Liver (tissue), 3 donors: ENCODE measurements around the gene SLC16A7.

Experiments used
- EGR1 ChIP-seq, 2 donors: IDR thresholded peaks; 2 replicates each; pipeline ENCODE4 v1.6.1; 2016 to 2018; ENCODE audit warnings: antibody characterized with exemption in 2 of 2, low read depth in 2 of 2
- FOXA1 ChIP-seq: IDR thresholded peaks from 2 replicates; pipeline ENCODE4 v1.6.1; 2016; ENCODE audit warnings: antibody characterized with exemption
- GABPA ChIP-seq, 2 donors: IDR thresholded peaks in 1 of 2; conservative IDR thresholded peaks in 1 of 2; 2 replicates each; pipeline ENCODE4 v1.6.1; 2016; ENCODE audit warnings: antibody characterized with exemption in 2 of 2, mild to moderate bottlenecking in 1 of 2, moderate library complexity in 1 of 2
- RAD21 ChIP-seq, 2 donors: IDR thresholded peaks; 2 replicates each; pipeline ENCODE4 v1.6.1; 2016; ENCODE audit warnings: antibody characterized with exemption in 2 of 2, mild to moderate bottlenecking in 2 of 2
- REST ChIP-seq: IDR thresholded peaks from 2 replicates; pipeline ENCODE4 v1.6.1; 2016; ENCODE audit warnings: antibody characterized with exemption, mild to moderate bottlenecking
- TAF1 ChIP-seq: conservative IDR thresholded peaks from 2 replicates; pipeline ENCODE4 v1.6.1; 2016; ENCODE audit warnings: antibody characterized with exemption, mild to moderate bottlenecking
- YY1 ChIP-seq: IDR thresholded peaks from 2 replicates; pipeline ENCODE4 v1.6.1; 2016; ENCODE audit warnings: antibody characterized with exemption, mild to moderate bottlenecking
- TF ChIP-seq, protein P1 (sequence below): fragments of 150-350 bp; IDR thresholded peaks from 2 replicates; pipeline ENCODE4 v1.5.1; 2017; ENCODE audit warnings: improper control_type of control experiment, low read depth, low read length; ENCODE audit not compliant: missing input control
- TF ChIP-seq, protein P2 (sequence below): IDR thresholded peaks from 2 replicates; pipeline ENCODE4 v1.6.1; 2016; ENCODE audit warnings: antibody characterized with exemption
- TF ChIP-seq, protein P3 (sequence below): IDR thresholded peaks from 2 replicates; pipeline ENCODE4 v1.6.1; 2016; ENCODE audit warnings: antibody characterized with exemption
- donor health status: healthy.
- donor health status: healthy.

DNA sequence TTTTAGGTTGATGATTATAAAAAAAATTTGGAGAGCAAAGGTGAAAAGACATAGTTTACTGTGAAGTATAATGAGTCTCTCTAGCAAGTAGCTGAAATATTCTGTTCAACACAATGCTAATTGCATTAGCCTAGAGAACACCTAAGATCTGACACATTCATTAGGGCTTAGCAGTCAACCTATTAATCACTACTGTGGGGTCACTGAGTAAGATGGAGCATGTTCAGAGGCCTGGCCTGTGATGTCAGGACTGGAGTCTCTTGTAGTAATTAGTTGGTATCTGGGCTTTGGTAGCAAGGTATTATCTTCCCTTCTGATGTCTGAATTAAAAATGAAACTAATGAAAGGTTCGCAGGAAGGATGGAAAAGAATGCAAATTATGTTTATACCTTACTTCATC, 112.7 kb downstream of the SLC16A7 start:
- TF ChIP-seq, protein P1, sequence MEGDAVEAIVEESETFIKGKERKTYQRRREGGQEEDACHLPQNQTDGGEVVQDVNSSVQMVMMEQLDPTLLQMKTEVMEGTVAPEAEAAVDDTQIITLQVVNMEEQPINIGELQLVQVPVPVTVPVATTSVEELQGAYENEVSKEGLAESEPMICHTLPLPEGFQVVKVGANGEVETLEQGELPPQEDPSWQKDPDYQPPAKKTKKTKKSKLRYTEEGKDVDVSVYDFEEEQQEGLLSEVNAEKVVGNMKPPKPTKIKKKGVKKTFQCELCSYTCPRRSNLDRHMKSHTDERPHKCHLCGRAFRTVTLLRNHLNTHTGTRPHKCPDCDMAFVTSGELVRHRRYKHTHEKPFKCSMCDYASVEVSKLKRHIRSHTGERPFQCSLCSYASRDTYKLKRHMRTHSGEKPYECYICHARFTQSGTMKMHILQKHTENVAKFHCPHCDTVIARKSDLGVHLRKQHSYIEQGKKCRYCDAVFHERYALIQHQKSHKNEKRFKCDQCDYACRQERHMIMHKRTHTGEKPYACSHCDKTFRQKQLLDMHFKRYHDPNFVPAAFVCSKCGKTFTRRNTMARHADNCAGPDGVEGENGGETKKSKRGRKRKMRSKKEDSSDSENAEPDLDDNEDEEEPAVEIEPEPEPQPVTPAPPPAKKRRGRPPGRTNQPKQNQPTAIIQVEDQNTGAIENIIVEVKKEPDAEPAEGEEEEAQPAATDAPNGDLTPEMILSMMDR, result no peak
- TF ChIP-seq EGR1 (IDR thresholded peaks at IDR 0.05; ENCODE audit: low read depth in 2 of 2) (no peak), RAD21 (IDR thresholded peaks at IDR 0.05) (no peak), REST (no peak), YY1 (no peak), TAF1 (no peak), GABPA (IDR thresholded peaks at IDR 0.05 in 1 of 2, conservative IDR thresholded peaks at IDR 0.05 in 1 of 2) (no peak), FOXA1 (no peak)
- TF ChIP-seq, protein P2, sequence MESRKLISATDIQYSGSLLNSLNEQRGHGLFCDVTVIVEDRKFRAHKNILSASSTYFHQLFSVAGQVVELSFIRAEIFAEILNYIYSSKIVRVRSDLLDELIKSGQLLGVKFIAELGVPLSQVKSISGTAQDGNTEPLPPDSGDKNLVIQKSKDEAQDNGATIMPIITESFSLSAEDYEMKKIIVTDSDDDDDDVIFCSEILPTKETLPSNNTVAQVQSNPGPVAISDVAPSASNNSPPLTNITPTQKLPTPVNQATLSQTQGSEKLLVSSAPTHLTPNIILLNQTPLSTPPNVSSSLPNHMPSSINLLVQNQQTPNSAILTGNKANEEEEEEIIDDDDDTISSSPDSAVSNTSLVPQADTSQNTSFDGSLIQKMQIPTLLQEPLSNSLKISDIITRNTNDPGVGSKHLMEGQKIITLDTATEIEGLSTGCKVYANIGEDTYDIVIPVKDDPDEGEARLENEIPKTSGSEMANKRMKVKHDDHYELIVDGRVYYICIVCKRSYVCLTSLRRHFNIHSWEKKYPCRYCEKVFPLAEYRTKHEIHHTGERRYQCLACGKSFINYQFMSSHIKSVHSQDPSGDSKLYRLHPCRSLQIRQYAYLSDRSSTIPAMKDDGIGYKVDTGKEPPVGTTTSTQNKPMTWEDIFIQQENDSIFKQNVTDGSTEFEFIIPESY, result no peak
- TF ChIP-seq, protein P3, sequence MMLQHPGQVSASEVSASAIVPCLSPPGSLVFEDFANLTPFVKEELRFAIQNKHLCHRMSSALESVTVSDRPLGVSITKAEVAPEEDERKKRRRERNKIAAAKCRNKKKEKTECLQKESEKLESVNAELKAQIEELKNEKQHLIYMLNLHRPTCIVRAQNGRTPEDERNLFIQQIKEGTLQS, result no peak
